ENCODE data around the gene OCA2. TPM values are rescaled to one million over a fixed set of nuclear protein-coding genes. Genes with fewer than 3 reads are reported as not detected.
"Not testable (repeated sequence)": the region's sequence is repeated elsewhere in the genome, so short reads cannot be mapped to it uniquely, and the experiment has no call there.

Gene OCA2
- total RNA-seq, 1 donor from 2014 or later = 1.0 TPM

GRCh38 chr15:27956285-27956684 lies 142.8 kb downstream of the OCA2 start:
- H3K27me3 Mint-ChIP-seq (ENCODE audit: low read depth) = no peaks in the 10 kb centered on the region
- H3K36me3 Mint-ChIP-seq = no peaks in the 10 kb centered on the region
- H3K4me1 Mint-ChIP-seq = peaks cover 4% of the 10 kb centered on the region
- no peak for DNase-seq (ENCODE audit: low spot score in 2 of 2, unreplicated experiment in 2 of 2)
- TF ChIP-seq CTCF (IDR thresholded peaks at IDR 0.05; ENCODE audit: unreplicated experiment) = no peak
- no peaks in the 10 kb centered on the region for H3K9me3 Mint-ChIP-seq
- no peak overlapping the region for H3K27ac Mint-ChIP-seq
- H3K4me3 Mint-ChIP-seq = no peak overlapping the region

GRCh38 chr15:27955087-27955486 lies 144.0 kb downstream of the OCA2 start:
- Mint-ChIP-seq H3K27ac (no peak overlapping the region), H3K4me1 (peaks cover 4% of the 10 kb centered on the region), H3K9me3 (no peaks in the 10 kb centered on the region), H3K36me3 (no peaks in the 10 kb centered on the region), H3K27me3 (ENCODE audit: low read depth) (no peaks in the 10 kb centered on the region), H3K4me3 (no peak overlapping the region)
- TF ChIP-seq CTCF (IDR thresholded peaks at IDR 0.05; ENCODE audit: unreplicated experiment) = no peak
- DNase-seq (ENCODE audit: low spot score in 2 of 2, unreplicated experiment in 2 of 2) = no peak

- H3K4me1 Mint-ChIP-seq; H3K4me3 Mint-ChIP-seq; H3K36me3 Mint-ChIP-seq; DNase-seq (ENCODE audit: low spot score in 2 of 2, unreplicated experiment in 2 of 2); H3K9me3 Mint-ChIP-seq; H3K27me3 Mint-ChIP-seq (ENCODE audit: low read depth); H3K27ac Mint-ChIP-seq: not testable (repeated sequence)
These were observed 146.5 kb downstream of the OCA2 start for GRCh38 chr15:27952593-27952992.

GRCh38 chr15:27951191-27951890 lies 147.8 kb downstream of the OCA2 start:
- no peak overlapping the region for H3K4me3 Mint-ChIP-seq
- TF ChIP-seq CTCF (IDR thresholded peaks at IDR 0.05; ENCODE audit: unreplicated experiment) = no peak
- H3K27ac Mint-ChIP-seq = no peak overlapping the region

GRCh38 chr15:27949089-27949488 lies 150.0 kb downstream of the OCA2 start:
- DNase-seq (ENCODE audit: low spot score in 2 of 2, unreplicated experiment in 2 of 2) = no peak
- Mint-ChIP-seq H3K27me3 (ENCODE audit: low read depth) (no peaks in the 10 kb centered on the region), H3K4me1 (peaks cover 4% of the 10 kb centered on the region), H3K36me3 (no peaks in the 10 kb centered on the region), H3K27ac (no peak overlapping the region), H3K9me3 (no peaks in the 10 kb centered on the region), H3K4me3 (no peak overlapping the region)
- TF ChIP-seq CTCF (IDR thresholded peaks at IDR 0.05; ENCODE audit: unreplicated experiment) = no peak

More at GRCh38 chr15:27951191-27951890, 147.8 kb downstream of the OCA2 start:
- Mint-ChIP-seq H3K27me3 (ENCODE audit: low read depth) (no peaks in the 10 kb centered on the region), H3K4me1 (peaks cover 4% of the 10 kb centered on the region), H3K9me3 (no peaks in the 10 kb centered on the region), H3K36me3 (no peaks in the 10 kb centered on the region)
- DNase-seq (ENCODE audit: low spot score in 2 of 2, unreplicated experiment in 2 of 2) = no peak

- TF ChIP-seq CTCF (IDR thresholded peaks at IDR 0.05; ENCODE audit: unreplicated experiment) = no peak
- Mint-ChIP-seq H3K4me1 (peaks cover 9% of the 10 kb centered on the region), H3K4me3 (no peak overlapping the region), H3K27me3 (ENCODE audit: low read depth) (peaks cover 6% of the 10 kb centered on the region), H3K27ac (no peak overlapping the region), H3K9me3 (peaks cover 2% of the 10 kb centered on the region), H3K36me3 (no peaks in the 10 kb centered on the region)
- no peak for DNase-seq (ENCODE audit: low spot score in 2 of 2, unreplicated experiment in 2 of 2)
These were observed 159.9 kb downstream of the OCA2 start for GRCh38 chr15:27939246-27939645.

Measured in mesothelial cell of epicardium (in vitro differentiated cells).